Neural cell (in vitro differentiated cells): ENCODE measurements around the gene SPAG16. TPM values are rescaled to one million over a fixed set of nuclear protein-coding genes. Genes with fewer than 3 reads are reported as not detected.

Experiments used
- H2AFZ ChIP-seq: fragments of 200-600, 300-800 bp; sonication (generic), shearing (Covaris generic); 2 replicates; pipeline ENCODE4 v1.6.0; 2014; ENCODE audit warnings: low read depth, mild to moderate bottlenecking, antibody characterized with exemption, low read length, moderate library complexity
- H3F3A ChIP-seq: fragments of 200-600 bp; shearing (Covaris generic); 2 replicates; pipeline ENCODE4 v1.6.1; 2016; ENCODE audit warnings: mild to moderate bottlenecking, moderate library complexity, mixed read lengths, antibody characterized with exemption, low read length; ENCODE audit not compliant: insufficient read depth, poor library complexity, severe bottlenecking
- H3K27ac ChIP-seq: fragments of 200-600, 300-800 bp; sonication (generic), shearing (Covaris generic); 2 replicates; pipeline ENCODE4 v1.5.1; 2014; ENCODE audit warnings: mild to moderate bottlenecking, low read length, moderate library complexity
- H3K27me3 ChIP-seq: fragments of 300-800, 200-600 bp; sonication (generic), shearing (Covaris generic); 2 replicates; pipeline ENCODE4 v1.6.0; 2014; ENCODE audit warnings: mild to moderate bottlenecking, low read depth, low read length, moderate library complexity; ENCODE audit not compliant: insufficient read depth
- H3K36me3 ChIP-seq: fragments of 300-800, 200-600 bp; sonication (generic), shearing (Covaris generic); 2 replicates; pipeline ENCODE4 v1.5.1; 2014; ENCODE audit warnings: mild to moderate bottlenecking, antibody characterized with exemption, low read length, moderate library complexity; ENCODE audit not compliant: insufficient read depth
- H3K4me2 ChIP-seq: fragments of 300-800, 200-600 bp; sonication (generic), shearing (Covaris generic); 2 replicates; pipeline ENCODE4 v1.6.0; 2014; ENCODE audit warnings: mild to moderate bottlenecking, low read length
- H3K4me3 ChIP-seq: fragments of 300-800, 200-600 bp; sonication (generic), shearing (Covaris generic); 2 replicates; pipeline ENCODE4 v1.5.1; 2014; ENCODE audit warnings: mild to moderate bottlenecking, low read length, moderate library complexity
- H3K79me2 ChIP-seq: fragments of 200-600 bp; shearing (Covaris generic); replicated peaks from 2 replicates; pipeline ENCODE4 v1.6.0; 2014; ENCODE audit warnings: mild to moderate bottlenecking, low read length, moderate library complexity; ENCODE audit not compliant: insufficient read depth
- H3K9ac ChIP-seq: fragments of 300-800, 200-600 bp; sonication (generic), shearing (Covaris generic); 2 replicates; pipeline ENCODE4 v1.6.1; 2016; ENCODE audit warnings: mild to moderate bottlenecking, low read length, mixed read lengths
- H3K9me2 ChIP-seq: fragments of 200-600 bp; shearing (Covaris generic); 2 replicates; pipeline ENCODE4 v1.6.1; 2016; ENCODE audit warnings: mild to moderate bottlenecking, low read length, mixed read lengths; ENCODE audit not compliant: insufficient read depth
- H3K9me3 ChIP-seq: fragments of 200-600, 300-800 bp; sonication (generic), shearing (Covaris generic); 2 replicates; pipeline ENCODE4 v1.6.1; 2016; ENCODE audit warnings: mild to moderate bottlenecking, mixed run types, low read length, moderate library complexity, mixed read lengths
- H4K20me1 ChIP-seq: fragments of 200-600 bp; shearing (Covaris generic); 2 replicates; pipeline ENCODE4 v1.6.1; 2016; ENCODE audit warnings: mild to moderate bottlenecking, mixed run types; ENCODE audit not compliant: insufficient read depth
- EP300 ChIP-seq: fragments of 450-650 bp; conservative IDR thresholded peaks from 2 replicates; pipeline ENCODE4 v1.6.1; 2014; ENCODE audit warnings: antibody characterized with exemption, mild to moderate bottlenecking, moderate library complexity; ENCODE audit not compliant: poor library complexity, severe bottlenecking
- EZH2 ChIP-seq: fragments of 200-600, 300-800 bp; shearing (Covaris generic), sonication (generic); IDR thresholded peaks from 2 replicates; pipeline ENCODE4 v1.6.1; 2014; ENCODE audit warnings: antibody characterized with exemption, low read length, borderline replicate concordance, mild to moderate bottlenecking; ENCODE audit not compliant: insufficient read depth, poor library complexity, severe bottlenecking
- MXI1 ChIP-seq: fragments of 450-650 bp; conservative IDR thresholded peaks from 2 replicates; pipeline ENCODE4 v1.6.1; 2014; ENCODE audit warnings: antibody characterized with exemption, mild to moderate bottlenecking; ENCODE audit not compliant: poor library complexity, severe bottlenecking
- POLR2AphosphoS5 ChIP-seq: IDR thresholded peaks from 2 replicates; pipeline ENCODE4 v1.6.1; 2012
- RAD21 ChIP-seq: fragments of 450-650 bp; conservative IDR thresholded peaks from 2 replicates; pipeline ENCODE4 v1.6.1; 2014; ENCODE audit warnings: antibody characterized with exemption, mild to moderate bottlenecking, moderate library complexity
- SMC3 ChIP-seq: fragments of 450-650 bp; conservative IDR thresholded peaks from 2 replicates; pipeline ENCODE4 v1.6.1; 2014; ENCODE audit warnings: antibody characterized with exemption, mild to moderate bottlenecking, moderate library complexity; ENCODE audit not compliant: poor library complexity
- TAF1 ChIP-seq: IDR thresholded peaks from 2 replicates; pipeline ENCODE4 v1.6.1; 2012; ENCODE audit warnings: low read depth
- polyA plus RNA-seq: library from polyadenylated mRNA; depleted of rRNA; stranded (reverse); fragments of >200 nt; gene quantifications from 2 replicates; pipeline ENCODE4 v1.2.3, GENCODE V29; 2014
- TF ChIP-seq, protein P1 (sequence below): fragments of 450-650 bp; IDR thresholded peaks from 2 replicates; pipeline ENCODE4 v1.5.1; 2014; ENCODE audit warnings: antibody characterized with exemption, mild to moderate bottlenecking, moderate library complexity; ENCODE audit not compliant: poor library complexity, severe bottlenecking
- TF ChIP-seq, protein P2 (sequence below): IDR thresholded peaks from 2 replicates; pipeline ENCODE4 v1.6.1; 2012; ENCODE audit warnings: borderline replicate concordance

SPAG16 gene
- polyA plus RNA-seq, 1 donor from 2014 or later, result 75.4 TPM

DNA sequence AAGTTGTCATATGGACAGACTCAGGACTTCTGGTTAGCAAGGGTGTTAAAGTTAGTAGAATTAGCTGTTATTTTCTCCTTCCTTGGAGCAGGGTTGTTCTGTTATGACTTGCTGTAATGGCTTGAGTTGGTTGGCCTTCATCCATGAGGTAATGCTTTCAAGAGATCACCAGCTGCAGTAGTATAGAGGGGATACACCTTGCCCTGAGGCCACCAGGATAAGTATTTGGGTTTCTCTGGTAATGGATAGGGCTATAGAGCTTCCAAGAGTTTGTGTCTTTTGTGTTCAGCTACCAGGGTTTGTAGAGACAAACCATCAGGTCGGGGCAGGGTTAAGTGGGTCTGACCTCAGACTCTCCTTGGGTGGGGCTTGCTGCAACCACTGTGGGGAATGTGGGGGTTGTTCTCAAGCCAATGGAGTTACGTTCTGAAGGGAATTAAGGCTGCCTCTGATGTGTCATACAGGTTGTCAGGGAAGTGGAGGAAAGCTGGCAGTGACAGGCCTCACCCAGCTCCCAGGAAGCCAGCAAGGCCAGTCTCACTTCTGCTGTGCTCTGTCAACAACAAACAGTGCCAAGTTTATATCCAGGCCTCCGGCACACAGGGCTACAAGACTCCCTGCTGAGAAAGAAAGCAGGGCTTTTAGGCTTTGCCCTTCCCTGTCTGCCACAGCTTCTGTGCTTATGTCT is 356.6 kb downstream of the SPAG16 start:
- no peaks in the 10 kb centered on the region for H3K9me3 ChIP-seq
- H3K4me3 ChIP-seq, result no peak overlapping the region
- no peak overlapping the region for H2AFZ ChIP-seq
- H3K36me3 ChIP-seq, result no peaks in the 10 kb centered on the region
- H3K9ac ChIP-seq, result no peak overlapping the region
- H4K20me1 ChIP-seq, result no peaks in the 10 kb centered on the region
- no peaks in the 10 kb centered on the region for H3K9me2 ChIP-seq
- H3K4me2 ChIP-seq, result no peak overlapping the region
- H3K27ac ChIP-seq, result no peak overlapping the region
- H3K79me2 ChIP-seq, result no peaks in the 10 kb centered on the region
- no peaks in the 10 kb centered on the region for H3F3A ChIP-seq
- TF ChIP-seq, protein P1, sequence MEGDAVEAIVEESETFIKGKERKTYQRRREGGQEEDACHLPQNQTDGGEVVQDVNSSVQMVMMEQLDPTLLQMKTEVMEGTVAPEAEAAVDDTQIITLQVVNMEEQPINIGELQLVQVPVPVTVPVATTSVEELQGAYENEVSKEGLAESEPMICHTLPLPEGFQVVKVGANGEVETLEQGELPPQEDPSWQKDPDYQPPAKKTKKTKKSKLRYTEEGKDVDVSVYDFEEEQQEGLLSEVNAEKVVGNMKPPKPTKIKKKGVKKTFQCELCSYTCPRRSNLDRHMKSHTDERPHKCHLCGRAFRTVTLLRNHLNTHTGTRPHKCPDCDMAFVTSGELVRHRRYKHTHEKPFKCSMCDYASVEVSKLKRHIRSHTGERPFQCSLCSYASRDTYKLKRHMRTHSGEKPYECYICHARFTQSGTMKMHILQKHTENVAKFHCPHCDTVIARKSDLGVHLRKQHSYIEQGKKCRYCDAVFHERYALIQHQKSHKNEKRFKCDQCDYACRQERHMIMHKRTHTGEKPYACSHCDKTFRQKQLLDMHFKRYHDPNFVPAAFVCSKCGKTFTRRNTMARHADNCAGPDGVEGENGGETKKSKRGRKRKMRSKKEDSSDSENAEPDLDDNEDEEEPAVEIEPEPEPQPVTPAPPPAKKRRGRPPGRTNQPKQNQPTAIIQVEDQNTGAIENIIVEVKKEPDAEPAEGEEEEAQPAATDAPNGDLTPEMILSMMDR, result no peak
- TF ChIP-seq SMC3, result no peak
- TF ChIP-seq TAF1, result no peak
- TF ChIP-seq POLR2AphosphoS5, result no peak
- no peak for TF ChIP-seq RAD21
- TF ChIP-seq EP300, result no peak
- no peak for TF ChIP-seq EZH2
- H3K27me3 ChIP-seq, result no peaks in the 10 kb centered on the region

DNA sequence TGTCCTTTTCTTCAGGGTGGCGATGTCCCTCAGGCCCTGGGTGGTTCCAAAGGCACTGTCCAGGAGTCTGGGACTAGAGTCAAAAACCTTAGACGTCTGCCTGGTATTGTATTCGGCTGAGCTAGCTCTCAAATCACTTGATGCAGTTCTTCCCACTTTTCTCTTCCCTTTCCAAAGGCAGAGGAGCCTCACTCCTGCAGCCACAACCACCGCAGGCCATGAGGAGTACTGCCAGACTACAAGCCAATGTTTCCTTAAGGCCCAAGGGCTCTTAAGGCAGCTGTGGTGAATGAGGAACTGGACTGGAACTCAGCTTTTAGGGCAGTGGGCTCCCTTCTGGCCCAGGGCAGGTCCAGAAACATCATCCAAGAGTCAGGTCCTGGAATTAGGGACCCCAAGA is 360.7 kb downstream of the SPAG16 start:
- H3K4me2 ChIP-seq, result no peak overlapping the region
- H3K36me3 ChIP-seq, result no peaks in the 10 kb centered on the region
- no peak overlapping the region for H3K4me3 ChIP-seq
- H3K9me3 ChIP-seq, result no peaks in the 10 kb centered on the region
- no peak overlapping the region for H3K9ac ChIP-seq
- no peaks in the 10 kb centered on the region for H3K79me2 ChIP-seq
- no peaks in the 10 kb centered on the region for H3K9me2 ChIP-seq
- H3F3A ChIP-seq, result no peaks in the 10 kb centered on the region
- no peak overlapping the region for H3K27ac ChIP-seq
- no peaks in the 10 kb centered on the region for H4K20me1 ChIP-seq
- no peak overlapping the region for H2AFZ ChIP-seq
- TF ChIP-seq EP300, result no peak
- TF ChIP-seq, protein P2, sequence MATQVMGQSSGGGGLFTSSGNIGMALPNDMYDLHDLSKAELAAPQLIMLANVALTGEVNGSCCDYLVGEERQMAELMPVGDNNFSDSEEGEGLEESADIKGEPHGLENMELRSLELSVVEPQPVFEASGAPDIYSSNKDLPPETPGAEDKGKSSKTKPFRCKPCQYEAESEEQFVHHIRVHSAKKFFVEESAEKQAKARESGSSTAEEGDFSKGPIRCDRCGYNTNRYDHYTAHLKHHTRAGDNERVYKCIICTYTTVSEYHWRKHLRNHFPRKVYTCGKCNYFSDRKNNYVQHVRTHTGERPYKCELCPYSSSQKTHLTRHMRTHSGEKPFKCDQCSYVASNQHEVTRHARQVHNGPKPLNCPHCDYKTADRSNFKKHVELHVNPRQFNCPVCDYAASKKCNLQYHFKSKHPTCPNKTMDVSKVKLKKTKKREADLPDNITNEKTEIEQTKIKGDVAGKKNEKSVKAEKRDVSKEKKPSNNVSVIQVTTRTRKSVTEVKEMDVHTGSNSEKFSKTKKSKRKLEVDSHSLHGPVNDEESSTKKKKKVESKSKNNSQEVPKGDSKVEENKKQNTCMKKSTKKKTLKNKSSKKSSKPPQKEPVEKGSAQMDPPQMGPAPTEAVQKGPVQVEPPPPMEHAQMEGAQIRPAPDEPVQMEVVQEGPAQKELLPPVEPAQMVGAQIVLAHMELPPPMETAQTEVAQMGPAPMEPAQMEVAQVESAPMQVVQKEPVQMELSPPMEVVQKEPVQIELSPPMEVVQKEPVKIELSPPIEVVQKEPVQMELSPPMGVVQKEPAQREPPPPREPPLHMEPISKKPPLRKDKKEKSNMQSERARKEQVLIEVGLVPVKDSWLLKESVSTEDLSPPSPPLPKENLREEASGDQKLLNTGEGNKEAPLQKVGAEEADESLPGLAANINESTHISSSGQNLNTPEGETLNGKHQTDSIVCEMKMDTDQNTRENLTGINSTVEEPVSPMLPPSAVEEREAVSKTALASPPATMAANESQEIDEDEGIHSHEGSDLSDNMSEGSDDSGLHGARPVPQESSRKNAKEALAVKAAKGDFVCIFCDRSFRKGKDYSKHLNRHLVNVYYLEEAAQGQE, result no peak
- no peak for TF ChIP-seq POLR2AphosphoS5
- no peak for TF ChIP-seq TAF1
- H3K27me3 ChIP-seq, result no peaks in the 10 kb centered on the region

DNA sequence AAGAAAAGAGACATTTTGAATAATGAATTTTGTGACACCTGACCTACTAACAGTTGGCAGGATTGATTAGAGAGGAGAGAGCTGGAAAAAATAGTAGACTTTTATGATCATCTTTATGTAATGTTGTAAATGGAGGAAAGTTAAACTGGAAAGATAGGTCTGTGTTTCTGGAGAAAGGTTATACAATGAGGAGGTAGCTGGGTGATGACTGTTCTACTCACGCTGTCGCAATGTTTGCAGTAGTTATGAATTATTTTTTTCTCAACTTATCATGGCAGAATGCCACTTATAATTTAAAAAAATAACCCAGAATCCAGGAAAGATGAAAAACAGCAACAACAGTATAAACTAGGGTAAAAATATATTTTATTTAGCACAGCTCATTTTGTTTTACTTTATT is 364.9 kb downstream of the SPAG16 start:
- Histone ChIP-seq H3K4me3 (no peak overlapping the region), H3F3A (no peaks in the 10 kb centered on the region), H3K9me3 (no peaks in the 10 kb centered on the region), H3K27me3 (no peaks in the 10 kb centered on the region), H3K9me2 (no peaks in the 10 kb centered on the region), H3K4me2 (no peak overlapping the region), H3K79me2 (no peaks in the 10 kb centered on the region), H3K36me3 (no peaks in the 10 kb centered on the region), H3K27ac (no peak overlapping the region), H2AFZ (no peak overlapping the region), H3K9ac (no peak overlapping the region), H4K20me1 (no peaks in the 10 kb centered on the region)
- TF ChIP-seq, protein P2, result no peak
- TF ChIP-seq EP300, result no peak
- no peak for TF ChIP-seq TAF1
- TF ChIP-seq MXI1, result no peak
- no peak for TF ChIP-seq EZH2
